ENCODE data around the gene NAV2. TPM values are rescaled to one million over a fixed set of nuclear protein-coding genes. Genes with fewer than 3 reads are reported as not detected.

NAV2 gene
- total RNA-seq, 1 experiment from 2014 or later: 46.3 TPM

DNA sequence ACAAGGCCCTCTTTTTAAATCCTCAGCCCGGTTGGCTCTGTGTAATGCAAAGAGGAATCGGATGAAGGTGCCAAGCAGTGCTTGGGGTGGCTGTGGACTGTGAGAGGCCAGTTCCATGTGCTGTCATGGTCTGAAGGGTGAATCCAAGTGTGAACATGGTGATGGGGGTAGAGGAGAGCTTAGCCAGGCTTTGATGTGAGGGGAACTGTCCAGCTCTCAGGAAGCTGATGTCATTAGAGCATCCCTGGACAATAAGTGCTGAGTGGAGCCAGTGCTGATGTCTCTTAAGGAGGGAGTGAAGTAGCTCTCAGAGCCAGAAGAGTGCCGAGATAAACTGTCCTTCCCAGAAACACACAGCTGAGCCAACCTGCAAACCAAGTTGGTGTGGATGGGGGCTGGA, 53.6 kb downstream of the NAV2 start:
- Histone ChIP-seq H3K79me1 (ENCODE audit: insufficient read depth, low read depth, low read length, poor library complexity, severe bottlenecking) (no peaks in the 10 kb centered on the region), H2AFZ (ENCODE audit: low read length) (no peak overlapping the region), H2BK5ac (ENCODE audit: insufficient read length, low read length) (no peak overlapping the region), H4K20me1 (ENCODE audit: control insufficient read depth, insufficient read depth, insufficient read length) (no peaks in the 10 kb centered on the region), H2AK5ac (ENCODE audit: insufficient read length, low read length) (no peak overlapping the region), H3K4me1 (ENCODE audit: insufficient read depth, low read length) (peaks cover 17% of the 10 kb centered on the region), H3K4ac (ENCODE audit: low read depth, low read length) (no peak overlapping the region), H2BK20ac (ENCODE audit: low read depth, low read length, poor library complexity, severe bottlenecking) (no peak overlapping the region), H3K27me3 (ENCODE audit: insufficient read depth, low read length) (no peaks in the 10 kb centered on the region), H3T11ph (ENCODE audit: low read length) (no peak overlapping the region), H3K27ac (ENCODE audit: insufficient read length, low read depth, low read length) (no peak overlapping the region), H2BK120ac (ENCODE audit: low read depth, low read length, poor library complexity, severe bottlenecking) (no peak overlapping the region), H3K18ac (ENCODE audit: insufficient read length, low read depth, low read length) (no peak overlapping the region), H3K56ac (ENCODE audit: insufficient read length, low read depth, low read length) (no peak overlapping the region), H3K4me2 (ENCODE audit: insufficient read depth, insufficient read length, low read length) (no peak overlapping the region), H4K5ac (ENCODE audit: insufficient read length, low read depth, low read length) (no peak overlapping the region), H4K91ac (ENCODE audit: insufficient read length, low read depth, low read length) (no peak overlapping the region), H4K8ac (replicated peaks; ENCODE audit: insufficient read length, low read depth, low read length) (no peak overlapping the region), H2BK12ac (ENCODE audit: insufficient read length, low read depth, low read length) (no peak overlapping the region), H3K79me2 (ENCODE audit: insufficient read depth, low read length) (no peaks in the 10 kb centered on the region), H3K9ac (ENCODE audit: extremely low read depth, insufficient read length, low read length) (no peak overlapping the region), H3K14ac (ENCODE audit: insufficient read depth, low read length) (no peak overlapping the region), H2BK15ac (ENCODE audit: low read depth, low read length) (no peak overlapping the region), H3K9me3 (ENCODE audit: control insufficient read depth, low read depth, low read length) (no peaks in the 10 kb centered on the region), H3K23ac (ENCODE audit: insufficient read length, low read depth, low read length) (no peak overlapping the region), H3K23me2 (ENCODE audit: insufficient read length, low read depth, low read length, poor library complexity, severe bottlenecking) (no peaks in the 10 kb centered on the region)
- WGBS (ENCODE audit: extremely low coverage, insufficient read length, low lambda C conversion rate): no CpG with 5 or more reads among the region's 3 CpGs
- peaks cover 3% of the 10 kb centered on the region; the same call in 1 of the 2 replicates for H3K27me3 Mint-ChIP-seq (ENCODE audit: low read depth)
- TF ChIP-seq, protein P1, sequence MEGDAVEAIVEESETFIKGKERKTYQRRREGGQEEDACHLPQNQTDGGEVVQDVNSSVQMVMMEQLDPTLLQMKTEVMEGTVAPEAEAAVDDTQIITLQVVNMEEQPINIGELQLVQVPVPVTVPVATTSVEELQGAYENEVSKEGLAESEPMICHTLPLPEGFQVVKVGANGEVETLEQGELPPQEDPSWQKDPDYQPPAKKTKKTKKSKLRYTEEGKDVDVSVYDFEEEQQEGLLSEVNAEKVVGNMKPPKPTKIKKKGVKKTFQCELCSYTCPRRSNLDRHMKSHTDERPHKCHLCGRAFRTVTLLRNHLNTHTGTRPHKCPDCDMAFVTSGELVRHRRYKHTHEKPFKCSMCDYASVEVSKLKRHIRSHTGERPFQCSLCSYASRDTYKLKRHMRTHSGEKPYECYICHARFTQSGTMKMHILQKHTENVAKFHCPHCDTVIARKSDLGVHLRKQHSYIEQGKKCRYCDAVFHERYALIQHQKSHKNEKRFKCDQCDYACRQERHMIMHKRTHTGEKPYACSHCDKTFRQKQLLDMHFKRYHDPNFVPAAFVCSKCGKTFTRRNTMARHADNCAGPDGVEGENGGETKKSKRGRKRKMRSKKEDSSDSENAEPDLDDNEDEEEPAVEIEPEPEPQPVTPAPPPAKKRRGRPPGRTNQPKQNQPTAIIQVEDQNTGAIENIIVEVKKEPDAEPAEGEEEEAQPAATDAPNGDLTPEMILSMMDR (conservative IDR thresholded peaks at IDR 0.05): no peak
- no peak overlapping the region for H3K27ac Mint-ChIP-seq
- H3K4me3 Mint-ChIP-seq: no peak overlapping the region
- peaks cover 39 to 48% of the 10 kb centered on the region in 2 experiments for H3K4me1 Mint-ChIP-seq
- no peaks in the 10 kb centered on the region for H3K9me3 Mint-ChIP-seq
- H3K36me3 Mint-ChIP-seq (ENCODE audit: insufficient read depth in 1 of 3, low read depth in 3 of 3): no peaks in the 10 kb centered on the region
- DNase-seq: no peak
